ENCODE measurements around the gene KCNQ1.

Gene KCNQ1

DNA sequence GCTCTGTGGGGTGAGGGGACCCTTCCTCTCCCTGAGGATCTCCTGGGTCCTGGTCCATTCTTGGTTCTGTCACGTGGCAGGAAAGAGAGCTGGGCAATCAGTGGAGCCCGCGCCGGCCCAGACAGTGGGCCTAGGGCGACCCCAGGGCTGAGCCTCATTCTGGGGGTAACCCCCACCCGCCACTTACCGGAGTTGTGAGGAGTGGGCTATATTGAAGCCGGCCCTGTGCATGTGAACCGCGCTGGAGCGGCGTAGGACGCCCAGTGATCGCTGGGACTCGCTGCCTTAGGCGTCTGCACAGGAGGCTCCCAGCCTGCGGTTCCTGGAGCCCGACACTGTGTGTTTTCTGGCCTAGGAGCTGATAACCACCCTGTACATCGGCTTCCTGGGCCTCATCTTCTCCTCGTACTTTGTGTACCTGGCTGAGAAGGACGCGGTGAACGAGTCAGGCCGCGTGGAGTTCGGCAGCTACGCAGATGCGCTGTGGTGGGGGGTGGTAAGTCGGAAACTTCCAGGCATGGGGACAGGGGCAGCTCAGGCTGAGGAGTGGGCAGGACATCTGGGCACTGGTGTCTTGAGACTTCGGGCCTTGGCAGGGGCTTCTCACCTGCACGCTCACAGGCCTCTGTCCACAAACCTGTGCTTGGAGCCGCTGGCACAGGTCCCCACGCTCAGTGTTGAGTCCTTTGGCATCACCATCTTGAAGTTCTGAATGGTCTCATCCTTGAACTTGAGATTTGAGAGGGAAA is 127.9 kb downstream of the KCNQ1 start:
- no peak for FAIRE-seq
- TF ChIP-seq SPI1 (IDR thresholded peaks at IDR 0.05; ENCODE audit: low read depth, low read length) = no peak
- TF ChIP-seq PAX5 (IDR thresholded peaks at IDR 0.05; ENCODE audit: insufficient read depth, low read length, severe bottlenecking) = no peak
- no peak for TF ChIP-seq POLR2A (IDR thresholded peaks at IDR 0.05; ENCODE audit: low read depth, low read length)
- no peak for TF ChIP-seq TAF1 (IDR thresholded peaks at IDR 0.05; ENCODE audit: low read depth, low read length)
- no peak for TF ChIP-seq POU2F2 (IDR thresholded peaks at IDR 0.05; ENCODE audit: low read depth, low read length)

DNA sequence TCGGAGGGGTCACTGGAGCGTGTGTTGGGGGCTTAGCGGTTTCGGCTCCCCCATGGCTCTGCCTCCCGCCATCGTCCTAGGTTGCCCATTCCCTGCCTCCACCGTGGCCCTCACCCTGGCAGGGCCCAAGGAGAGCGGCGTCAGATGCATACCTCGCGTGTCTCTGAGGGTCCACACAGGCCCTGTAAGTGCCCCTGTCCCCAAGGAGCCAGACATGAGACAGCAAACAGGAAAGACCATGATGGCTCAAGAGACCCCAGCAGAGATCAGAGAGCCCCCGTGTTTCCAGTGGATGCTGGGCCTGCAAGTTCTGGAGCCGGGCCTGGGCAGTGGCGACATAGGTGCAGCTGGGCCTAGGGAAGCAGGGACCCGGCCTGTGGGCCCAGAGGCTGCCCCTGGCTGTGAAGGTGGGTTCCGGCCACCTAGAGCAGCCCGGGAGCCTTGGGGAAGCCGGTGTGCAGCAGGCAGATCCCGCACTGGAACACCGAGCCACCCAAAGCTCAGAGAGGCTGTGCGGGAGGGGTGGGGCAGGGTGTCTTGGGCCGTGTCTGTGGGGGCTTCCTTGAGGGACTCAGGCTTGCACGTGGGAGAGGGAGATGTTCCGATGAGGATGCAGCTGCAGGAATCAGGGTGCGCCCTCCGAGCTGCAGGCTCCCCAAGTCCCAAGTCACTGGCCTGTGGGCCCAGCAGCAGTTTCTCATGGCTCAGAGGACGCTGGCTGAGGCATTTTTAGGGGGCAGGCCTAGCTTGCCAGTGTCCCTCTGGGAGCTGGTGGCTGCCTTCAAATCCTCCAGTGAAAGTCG is 128.6 kb downstream of the KCNQ1 start:
- DNase-seq (ENCODE audit: insufficient read length, low spot score) (no peak), FAIRE-seq (no peak)
- no peak for TF ChIP-seq TAF1 (IDR thresholded peaks at IDR 0.05; ENCODE audit: low read depth, low read length)
- TF ChIP-seq POU2F2 (IDR thresholded peaks at IDR 0.05; ENCODE audit: low read depth, low read length) = no peak
- no peak for TF ChIP-seq POLR2A (IDR thresholded peaks at IDR 0.05; ENCODE audit: low read depth, low read length)
- TF ChIP-seq POLR2AphosphoS5 (IDR thresholded peaks at IDR 0.05; ENCODE audit: low read depth, low read length) = no peak
- TF ChIP-seq PAX5 (IDR thresholded peaks at IDR 0.05; ENCODE audit: insufficient read depth, low read length, severe bottlenecking) = no peak
- TF ChIP-seq SPI1 (IDR thresholded peaks at IDR 0.05; ENCODE audit: low read depth, low read length) = no peak

More for the DNA sequence above, 127.9 kb downstream of the KCNQ1 start:
- no peak for DNase-seq (ENCODE audit: insufficient read length, low spot score)

- FAIRE-seq (no peak), DNase-seq (ENCODE audit: insufficient read length, low spot score) (no peak)
- no peak for TF ChIP-seq SPI1 (IDR thresholded peaks at IDR 0.05; ENCODE audit: low read depth, low read length)
Measured at GRCh38 chr11:2574043-2574552, 129.3 kb downstream of the KCNQ1 start.

DNA sequence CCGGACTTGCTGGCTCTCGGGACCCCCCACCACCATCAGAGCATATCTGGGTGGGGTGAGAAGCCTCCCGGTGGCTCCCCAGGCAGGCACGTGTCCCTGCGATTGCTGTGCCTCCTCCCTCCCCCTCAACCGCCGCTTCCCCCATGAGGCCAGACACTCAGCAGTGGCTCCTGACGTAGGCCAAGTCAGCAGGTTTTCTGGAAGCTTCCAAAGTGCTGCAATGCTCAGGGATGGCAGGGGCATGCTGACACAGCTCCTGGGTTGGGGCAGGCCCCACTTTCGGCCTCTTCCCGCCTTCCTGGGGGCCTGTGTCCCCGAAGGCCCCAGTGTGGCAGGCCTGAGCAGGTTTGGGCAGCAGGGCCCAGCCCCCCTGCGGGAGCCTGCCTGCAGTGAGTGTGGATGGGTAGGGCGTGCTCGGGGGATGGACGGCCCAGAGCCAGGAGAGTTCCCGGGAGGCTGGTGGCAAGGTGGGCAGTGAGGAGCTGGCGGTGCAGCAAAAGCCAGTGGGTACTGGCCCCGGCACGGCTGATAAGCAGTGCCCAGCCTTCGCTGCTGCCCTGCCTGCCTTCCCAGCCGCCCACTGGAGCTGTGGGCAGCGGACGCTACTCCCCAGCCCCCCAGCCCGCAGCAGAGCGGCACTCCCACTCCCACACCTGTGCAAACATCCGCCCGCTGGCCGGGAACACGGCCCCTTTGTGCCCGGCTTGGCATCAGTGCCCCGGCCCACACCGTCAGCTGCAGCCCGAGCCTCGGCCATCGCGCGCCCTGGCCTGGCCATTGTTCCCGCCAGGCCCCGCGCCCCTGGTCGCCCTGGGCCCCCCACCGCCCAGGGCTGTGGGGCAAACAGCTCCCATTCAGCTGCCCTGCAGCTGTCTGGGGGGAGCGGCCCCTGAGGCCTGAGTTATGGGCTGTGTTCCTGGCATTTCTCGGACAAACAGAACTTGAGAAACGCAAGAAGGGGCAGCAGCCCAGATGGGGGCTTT is 130.0 kb downstream of the KCNQ1 start:
- no peak for TF ChIP-seq SPI1 (IDR thresholded peaks at IDR 0.05; ENCODE audit: low read depth, low read length)
- TF ChIP-seq POLR2A (IDR thresholded peaks at IDR 0.05; ENCODE audit: low read depth, low read length) = no peak
- TF ChIP-seq POLR2AphosphoS5 (IDR thresholded peaks at IDR 0.05; ENCODE audit: low read depth, low read length) = no peak
- FAIRE-seq = no peak
- DNase-seq (ENCODE audit: insufficient read length, low spot score) = no peak

DNA sequence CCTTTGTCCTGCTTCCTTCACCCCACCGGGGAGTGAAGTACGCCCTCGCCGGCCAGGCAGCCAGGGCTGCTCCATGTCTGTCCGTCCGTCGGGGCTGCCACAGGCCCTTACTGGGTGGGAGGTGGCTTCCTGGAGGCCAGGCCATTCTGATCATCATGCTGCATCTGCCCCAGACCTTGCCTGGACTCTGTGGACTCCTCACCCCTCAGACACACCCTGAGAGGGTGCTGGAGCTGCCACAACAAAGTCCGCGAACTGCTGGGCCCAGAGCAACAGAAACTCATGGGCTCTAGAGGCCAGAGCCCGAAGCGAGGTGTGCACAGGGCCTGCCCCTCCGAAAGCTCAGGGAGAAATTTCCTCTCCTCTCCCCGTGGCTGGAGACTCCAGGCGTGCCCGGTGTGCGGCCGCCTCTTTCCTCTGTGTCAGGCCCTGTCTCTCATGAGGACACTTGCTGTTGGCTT is 130.8 kb downstream of the KCNQ1 start:
- DNase-seq (ENCODE audit: insufficient read length, low spot score) (no peak), FAIRE-seq (no peak)
- TF ChIP-seq POLR2A (IDR thresholded peaks at IDR 0.05; ENCODE audit: low read depth, low read length) (no peak), POLR2AphosphoS5 (IDR thresholded peaks at IDR 0.05; ENCODE audit: low read depth, low read length) (no peak), POU2F2 (IDR thresholded peaks at IDR 0.05; ENCODE audit: low read depth, low read length) (no peak), TAF1 (IDR thresholded peaks at IDR 0.05; ENCODE audit: low read depth, low read length) (no peak), SPI1 (IDR thresholded peaks at IDR 0.05; ENCODE audit: low read depth, low read length) (no peak), PAX5 (IDR thresholded peaks at IDR 0.05; ENCODE audit: insufficient read depth, low read length, severe bottlenecking) (no peak)

DNA sequence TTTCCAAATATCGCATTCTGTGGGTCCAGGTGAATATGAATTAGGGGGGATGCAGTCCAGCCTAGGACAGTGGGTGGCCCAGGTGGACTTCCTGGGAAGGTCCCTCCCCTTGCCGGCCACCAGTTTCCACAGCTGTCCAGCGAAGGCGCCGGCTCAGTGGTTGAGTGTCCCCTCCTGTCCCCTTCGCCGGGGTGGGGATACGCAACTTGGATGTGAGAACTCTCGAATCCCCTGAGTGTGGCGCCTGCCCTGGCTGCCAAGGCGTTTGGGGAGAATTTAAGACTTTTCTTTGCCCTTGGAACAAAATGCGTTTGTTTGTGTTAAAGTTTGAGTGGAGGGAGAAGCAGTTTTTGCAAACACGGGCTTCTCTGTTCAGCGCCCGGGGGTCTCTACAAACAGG is 131.3 kb downstream of the KCNQ1 start:
- TF ChIP-seq TAF1 (IDR thresholded peaks at IDR 0.05; ENCODE audit: low read depth, low read length) (no peak), POLR2AphosphoS5 (IDR thresholded peaks at IDR 0.05; ENCODE audit: low read depth, low read length) (no peak), SPI1 (IDR thresholded peaks at IDR 0.05; ENCODE audit: low read depth, low read length) (no peak), POLR2A (IDR thresholded peaks at IDR 0.05; ENCODE audit: low read depth, low read length) (no peak), PAX5 (IDR thresholded peaks at IDR 0.05; ENCODE audit: insufficient read depth, low read length, severe bottlenecking) (no peak)
- FAIRE-seq (no peak), DNase-seq (ENCODE audit: insufficient read length, low spot score) (no peak)

GRCh38 chr11:2576549-2576948 is 131.7 kb downstream of the KCNQ1 start:
- no peak for DNase-seq (ENCODE audit: insufficient read length, low spot score)
- TF ChIP-seq POLR2A (IDR thresholded peaks at IDR 0.05; ENCODE audit: low read depth, low read length) (no peak), POLR2AphosphoS5 (IDR thresholded peaks at IDR 0.05; ENCODE audit: low read depth, low read length) (no peak), TAF1 (IDR thresholded peaks at IDR 0.05; ENCODE audit: low read depth, low read length) (no peak), SPI1 (IDR thresholded peaks at IDR 0.05; ENCODE audit: low read depth, low read length) (no peak), PAX5 (IDR thresholded peaks at IDR 0.05; ENCODE audit: insufficient read depth, low read length, severe bottlenecking) (no peak), POU2F2 (IDR thresholded peaks at IDR 0.05; ENCODE audit: low read depth, low read length) (no peak)
- FAIRE-seq = no peak

DNA sequence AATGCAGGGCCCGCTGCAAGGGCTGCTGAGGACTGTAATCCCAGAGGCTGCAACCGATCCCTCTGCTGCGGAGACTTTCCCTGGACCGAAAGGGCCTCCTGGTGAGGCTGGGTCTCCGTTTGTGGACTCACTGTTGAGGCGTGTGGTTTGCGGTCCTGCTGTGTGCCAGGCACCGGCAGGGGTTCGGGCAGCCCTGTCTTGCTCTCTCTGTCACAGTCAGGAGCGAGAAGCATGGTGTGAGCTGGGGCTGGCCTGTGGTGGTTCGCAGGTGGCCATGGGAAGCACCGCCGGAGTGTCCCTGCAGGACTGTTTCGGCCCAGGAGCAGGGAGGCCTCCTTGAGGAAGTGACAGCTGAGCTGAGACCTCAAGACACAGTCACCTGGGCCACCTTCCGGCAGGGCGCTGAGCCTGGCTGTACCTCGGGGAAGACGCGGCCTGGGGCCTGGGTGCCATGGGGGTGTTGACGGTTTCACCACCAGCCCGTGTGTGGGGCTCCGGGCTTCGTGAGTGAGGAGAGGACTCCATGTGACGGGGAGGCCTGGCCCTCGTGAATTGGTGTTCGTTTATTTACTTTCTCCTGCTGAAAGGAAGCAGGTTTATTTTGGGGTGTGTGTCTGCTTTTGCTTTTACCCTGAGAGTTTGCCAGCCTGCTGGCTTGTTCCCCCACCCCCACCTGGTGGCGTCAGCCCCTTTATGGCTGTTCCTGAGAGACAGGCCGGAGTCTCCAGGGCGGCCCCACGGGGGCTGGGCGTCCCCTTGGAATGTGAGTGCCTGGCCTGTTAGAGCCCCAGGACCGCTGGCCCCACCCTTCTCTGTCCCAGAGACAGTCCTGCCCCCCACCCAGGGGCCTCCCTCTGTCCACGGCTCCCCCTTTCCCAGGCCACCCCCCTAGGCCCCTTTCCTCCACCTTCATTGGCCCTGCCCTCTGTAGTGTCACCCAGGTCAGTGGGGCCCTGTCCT is 132.5 kb downstream of the KCNQ1 start:
- no peak for FAIRE-seq
- TF ChIP-seq TAF1 (IDR thresholded peaks at IDR 0.05; ENCODE audit: low read depth, low read length) (no peak), POLR2A (IDR thresholded peaks at IDR 0.05; ENCODE audit: low read depth, low read length) (no peak), POLR2AphosphoS5 (IDR thresholded peaks at IDR 0.05; ENCODE audit: low read depth, low read length) (no peak)
- no peak for DNase-seq (ENCODE audit: insufficient read length, low spot score)

Measured in GM12891 (cell line).